B cell (primary cell): Measurements from ENCODE around the gene DOCK4. TPM values are rescaled to one million over a fixed set of nuclear protein-coding genes. Genes with fewer than 3 reads are reported as not detected.

Experiments
- ATAC-seq: fragments of 200-7000 bp; cut with Tn5 transposase; one replicate; pipeline ENCODE4 v1.10.0; 2021; ENCODE audit warnings: low read depth, mild to moderate bottlenecking, moderate number of reproducible peaks, moderate library complexity
- CTCF ChIA-PET: fragments of 350-600 bp; sonication (Branson Sonifier 250); formaldehyde crosslinking; loops from one replicate; lab custom pipeline; 2021; ENCODE audit warnings: antibody characterized with exemption, inconsistent platforms; lab: Charles Lee
- POLR2A ChIA-PET: fragments of 350-600 bp; sonication (Branson Sonifier 250); formaldehyde crosslinking; loops from one replicate; lab custom pipeline; 2021; ENCODE audit warnings: antibody characterized with exemption; lab: Charles Lee
- DNase-seq: peaks from one replicate; pipeline ENCODE4 v3.0.0; 2013
- H2AFZ ChIP-seq: 2 replicates; pipeline ENCODE4 v1.6.1; 2012; ENCODE audit warnings: mild to moderate bottlenecking, low read depth, low read length; ENCODE audit not compliant: insufficient read depth, poor library complexity, severe bottlenecking
- H3K27ac ChIP-seq, 2 donors: 1 replicate in 1 of 2; 2 replicates in 1 of 2; pipeline ENCODE4 v1.5.1; 2012 to 2013; ENCODE audit warnings: low read length in 2 of 2, mild to moderate bottlenecking in 2 of 2, moderate library complexity in 1 of 2
- H3K27me3 ChIP-seq, 4 experiments: fragments of 200-600 bp in 1 of 4; sonication (generic) in 1 of 4; replicated peaks in 1 of 4; 1 replicate in 2 of 4; 2 replicates in 2 of 4; pipeline versions ENCODE4 v1.6.1 to v1.7.0; 2013 to 2016; ENCODE audit warnings: low read length in 3 of 4, mild to moderate bottlenecking in 2 of 4, mixed read lengths in 1 of 4, moderate library complexity in 1 of 4; ENCODE audit not compliant: insufficient read depth in 4 of 4, control insufficient read depth in 3 of 4; ENCODE audit errors: control extremely low read depth in 1 of 4
- H3K36me3 ChIP-seq, 2 experiments: replicated peaks in 1 of 2; 1 replicate in 1 of 2; 2 replicates in 1 of 2; pipeline versions ENCODE4 v1.6.1 to v1.7.1; 2013; ENCODE audit warnings: low read length in 1 of 2; ENCODE audit not compliant: insufficient read depth in 2 of 2, control insufficient read depth in 1 of 2; ENCODE audit errors: control extremely low read depth in 1 of 2, extremely low read depth in 1 of 2
- H3K4me1 ChIP-seq, 2 donors: fragments of 200-600 bp in 1 of 2; sonication (generic) in 1 of 2; 1 replicate in 1 of 2; 2 replicates in 1 of 2; pipeline versions ENCODE4 v1.5.1 to v1.6.1; 2013 to 2017; ENCODE audit warnings: low read length in 2 of 2; ENCODE audit not compliant: control insufficient read depth in 2 of 2, insufficient read depth in 2 of 2
- H3K4me2 ChIP-seq: replicated peaks from 2 replicates; pipeline ENCODE3; 2012; ENCODE audit warnings: mild to moderate bottlenecking, low read depth, low read length; ENCODE audit not compliant: poor library complexity, severe bottlenecking
- H3K4me3 ChIP-seq, 5 experiments: fragments of 200-600 bp in 1 of 5; sonication (generic) in 1 of 5; 1 replicate in 3 of 5; 2 replicates in 2 of 5; pipeline versions ENCODE4 v1.5.1 to v1.7.0; 2011 to 2016; ENCODE audit warnings: low read length in 4 of 5, mild to moderate bottlenecking in 4 of 5, low read depth in 2 of 5, control low read depth in 1 of 5, moderate library complexity in 1 of 5; ENCODE audit not compliant: insufficient read depth in 1 of 5; ENCODE audit errors: control extremely low read depth in 1 of 5, extremely low read depth in 1 of 5
- H3K79me2 ChIP-seq: fragments of 200-600 bp; sonication (generic); one replicate; pipeline ENCODE4 v1.6.0; 2016; ENCODE audit warnings: low read length; ENCODE audit not compliant: control insufficient read depth, insufficient read depth
- H3K9ac ChIP-seq: fragments of 200-600 bp; sonication (generic); 2 replicates; pipeline ENCODE4 v1.6.1; 2017; ENCODE audit warnings: mild to moderate bottlenecking, low read length, moderate library complexity
- H3K9me3 ChIP-seq, 3 donors: one replicate each; pipeline versions ENCODE4 v1.6.1 to v1.7.1; 2013; ENCODE audit warnings: low read length in 2 of 3; ENCODE audit not compliant: control insufficient read depth in 2 of 3, insufficient read depth in 1 of 3; ENCODE audit errors: control extremely low read depth in 1 of 3
- H4K20me1 ChIP-seq: 2 replicates; pipeline ENCODE4 v1.6.0; 2012; ENCODE audit warnings: mild to moderate bottlenecking, low read length; ENCODE audit not compliant: insufficient read depth, control insufficient read depth, poor library complexity, severe bottlenecking
- H3K27ac Mint-ChIP-seq: one replicate; pipeline ENCODE4 v1.8.0; 2021; ENCODE audit warnings: mixed read lengths
- H3K27me3 Mint-ChIP-seq: one replicate; pipeline ENCODE4 v1.8.0; 2021; ENCODE audit warnings: mixed read lengths
- H3K4me1 Mint-ChIP-seq: one replicate; pipeline ENCODE4 v1.8.0; 2021; ENCODE audit warnings: mixed read lengths
- H3K4me3 Mint-ChIP-seq: one replicate; pipeline ENCODE4 v1.8.0; 2021; ENCODE audit warnings: mixed read lengths
- H3K9me3 Mint-ChIP-seq: one replicate; pipeline ENCODE4 v1.8.0; 2022; ENCODE audit warnings: mixed read lengths; ENCODE audit not compliant: insufficient read depth
- EZH2 ChIP-seq: IDR thresholded peaks from 2 replicates; pipeline ENCODE4 v1.6.1; 2012; ENCODE audit warnings: borderline replicate concordance, low read depth, mild to moderate bottlenecking, moderate library complexity, low read length; ENCODE audit not compliant: insufficient read depth, poor library complexity, severe bottlenecking
- WGBS: methylation state at CpG from one replicate; pipeline ENCODE4 v1.1.5; 2013; ENCODE audit warnings: missing lambda C conversion rate; ENCODE audit not compliant: insufficient coverage; 5-methylcytosine and 5-hydroxymethylcytosine counted together
- intact Hi-C: fragments of 100-400 bp; cut with micrococcal nuclease; formaldehyde crosslinking; loops from one replicate; pipeline ENCODE4 v1.10.0; 2022
- polyA plus RNA-seq: library from polyadenylated mRNA; depleted of rRNA; stranded (reverse); fragments of >200 nt; gene quantifications from 2 replicates; pipeline ENCODE4 v1.2.3, GENCODE V29; 2012
- total RNA-seq, 2 donors: library from RNA; stranded (reverse); fragments of 120-200 nt in 1 of 2; gene quantifications; 1 replicate in 1 of 2; 2 replicates in 1 of 2; pipeline versions ENCODE4 v1.2.3 to v1.2.4, GENCODE V29; 2013 to 2022
- TF ChIP-seq, protein P1 (sequence below): fragments of 200-600 bp; IDR thresholded peaks from one replicate; pipeline ENCODE4 v1.8.0; 2022; ENCODE audit warnings: antibody characterized with exemption, mild to moderate bottlenecking

The DOCK4 gene
- total and polyA plus RNA-seq, 2 donors (not counting 1 experiment from before 2014, with no cell fraction given): 0.03 to 4.1 TPM

DNA sequence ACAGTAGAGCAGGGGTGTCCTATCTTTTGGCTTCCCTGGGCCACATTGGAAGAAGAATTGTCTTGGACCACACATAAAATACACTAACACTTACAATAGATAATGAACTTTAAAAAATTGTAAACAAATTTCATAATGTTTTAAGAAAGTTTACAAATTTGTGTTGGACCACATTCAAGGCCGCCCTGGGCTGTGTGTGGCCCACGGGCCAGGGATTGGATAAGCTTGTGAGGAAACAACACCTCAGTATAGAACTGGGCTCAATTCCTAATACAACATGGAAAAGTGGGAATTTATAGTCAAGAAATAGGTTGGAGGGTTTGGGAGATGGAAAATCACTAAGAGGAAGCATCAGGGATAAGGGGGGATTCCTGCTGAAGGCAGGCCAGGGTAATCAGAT, 18.0 kb upstream of the DOCK4 start:
- Mint-ChIP-seq H3K27ac (no peak overlapping the region), H3K27me3 (no peaks in the 10 kb centered on the region), H3K9me3 (no peaks in the 10 kb centered on the region), H3K4me3 (no peak overlapping the region), H3K4me1 (peaks cover 10% of the 10 kb centered on the region)
- no peak overlapping the region for H2AFZ ChIP-seq
- no peak overlapping the region for H3K9ac ChIP-seq
- WGBS: no CpG with 5 or more reads among the region's 2 CpGs
- ChIA-PET POLR2A (no interaction called here), CTCF (no interaction called here)
- TF ChIP-seq, protein P1, sequence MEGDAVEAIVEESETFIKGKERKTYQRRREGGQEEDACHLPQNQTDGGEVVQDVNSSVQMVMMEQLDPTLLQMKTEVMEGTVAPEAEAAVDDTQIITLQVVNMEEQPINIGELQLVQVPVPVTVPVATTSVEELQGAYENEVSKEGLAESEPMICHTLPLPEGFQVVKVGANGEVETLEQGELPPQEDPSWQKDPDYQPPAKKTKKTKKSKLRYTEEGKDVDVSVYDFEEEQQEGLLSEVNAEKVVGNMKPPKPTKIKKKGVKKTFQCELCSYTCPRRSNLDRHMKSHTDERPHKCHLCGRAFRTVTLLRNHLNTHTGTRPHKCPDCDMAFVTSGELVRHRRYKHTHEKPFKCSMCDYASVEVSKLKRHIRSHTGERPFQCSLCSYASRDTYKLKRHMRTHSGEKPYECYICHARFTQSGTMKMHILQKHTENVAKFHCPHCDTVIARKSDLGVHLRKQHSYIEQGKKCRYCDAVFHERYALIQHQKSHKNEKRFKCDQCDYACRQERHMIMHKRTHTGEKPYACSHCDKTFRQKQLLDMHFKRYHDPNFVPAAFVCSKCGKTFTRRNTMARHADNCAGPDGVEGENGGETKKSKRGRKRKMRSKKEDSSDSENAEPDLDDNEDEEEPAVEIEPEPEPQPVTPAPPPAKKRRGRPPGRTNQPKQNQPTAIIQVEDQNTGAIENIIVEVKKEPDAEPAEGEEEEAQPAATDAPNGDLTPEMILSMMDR: no peak
- TF ChIP-seq EZH2: no peak
- no peaks in the 10 kb centered on the region for H3K4me1 ChIP-seq
- no peak overlapping the region for H3K4me3 ChIP-seq
- ATAC-seq: no peak
- H3K79me2 ChIP-seq: peaks cover 68% of the 10 kb centered on the region
- no peak overlapping the region for H3K27ac ChIP-seq
- H3K36me3 ChIP-seq: no peaks in the 10 kb centered on the region
- H3K9me3 ChIP-seq: no peaks in the 10 kb centered on the region
- DNase-seq: no peak
- intact Hi-C loops: no loop called here
- no peaks in the 10 kb centered on the region for H3K27me3 ChIP-seq
- H3K4me2 ChIP-seq: no peak overlapping the region
- H4K20me1 ChIP-seq: peaks cover 25% of the 10 kb centered on the region

DNA sequence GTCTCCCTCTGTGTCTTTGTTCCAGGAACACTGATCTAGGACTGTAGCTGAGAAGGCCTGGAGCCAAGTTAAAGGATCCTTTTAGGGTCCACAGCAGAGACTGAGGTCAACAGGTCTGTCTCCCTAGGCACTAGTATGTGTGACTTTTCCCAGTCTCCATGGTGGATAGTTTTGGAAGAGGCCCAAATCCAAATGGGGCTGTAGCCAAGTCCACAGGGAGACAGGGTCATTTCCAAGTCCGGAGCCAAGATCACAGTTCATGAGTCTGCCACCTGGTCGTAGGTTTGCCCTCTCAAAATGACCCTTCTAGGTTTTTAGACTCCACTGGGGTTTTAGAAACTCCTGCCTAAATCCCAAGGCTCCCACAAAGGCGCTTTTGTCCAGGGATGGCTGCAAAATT, 17.1 kb upstream of the DOCK4 start:
- peaks cover 12% of the 10 kb centered on the region for H3K4me1 Mint-ChIP-seq
- WGBS: 88% methylated on average over 1 of the region's 3 CpGs
- no peak overlapping the region for H3K9ac ChIP-seq
- H3K36me3 ChIP-seq: no peaks in the 10 kb centered on the region
- H3K9me3 ChIP-seq: no peaks in the 10 kb centered on the region
- no peak overlapping the region for H3K4me3 ChIP-seq
- H3K9me3 Mint-ChIP-seq: no peaks in the 10 kb centered on the region
- no peak overlapping the region for H3K4me2 ChIP-seq
- ATAC-seq: no peak
- no peak overlapping the region for H3K4me3 Mint-ChIP-seq
- no peaks in the 10 kb centered on the region for H3K27me3 ChIP-seq
- no peak overlapping the region for H3K27ac ChIP-seq
- no peaks in the 10 kb centered on the region for H3K27me3 Mint-ChIP-seq
- intact Hi-C loops: no loop called here
- DNase-seq: no peak
- H3K4me1 ChIP-seq: no peaks in the 10 kb centered on the region
- H2AFZ ChIP-seq: no peak overlapping the region
- POLR2A ChIA-PET: no interaction called here
- H3K27ac Mint-ChIP-seq: no peak overlapping the region
- peaks cover 64% of the 10 kb centered on the region for H3K79me2 ChIP-seq
- H4K20me1 ChIP-seq: peaks cover 25% of the 10 kb centered on the region
- CTCF ChIA-PET: no interaction called here
- no peak for TF ChIP-seq EZH2
- TF ChIP-seq, protein P1: no peak
